Activated T-cell treated with anti-CD3 and anti-CD28 coated beads for 4 hours (primary cell): Measurements from ENCODE around the gene C19orf18.
A peak's percentile ranks its signal among the peaks of the same experiment; 100 is the strongest.
"Not testable (repeated sequence)": the region's sequence is repeated elsewhere in the genome, so short reads cannot be mapped to it uniquely, and the experiment has no call there.

Experiments
- DNase-seq: peaks from one replicate; pipeline ENCODE4 v3.0.0-alpha.2; 2020

The C19orf18 gene

DNA sequence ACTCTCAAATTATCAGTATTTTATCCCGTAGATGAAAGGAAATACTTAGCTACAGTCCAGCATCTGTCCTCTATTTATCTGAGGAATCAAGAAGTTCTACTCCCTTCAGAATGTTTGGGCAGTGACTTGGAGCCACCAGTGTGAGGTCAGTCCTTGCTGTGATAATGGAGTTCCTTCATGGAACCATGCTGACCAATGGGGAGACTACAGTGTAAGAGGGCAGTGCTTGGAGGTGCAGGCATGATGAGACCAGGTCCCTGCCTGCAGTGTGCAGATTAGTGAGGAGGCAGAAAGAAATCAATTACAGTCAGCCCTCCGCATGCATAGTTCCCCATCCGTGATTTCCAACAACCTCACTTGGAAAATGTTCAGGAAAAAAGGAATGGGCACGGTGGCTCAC lies at the start of gene C19orf18:
C19orf18 (minus strand) TSS at position 101 of the 400 bp plus-strand sequence. CDS start 102 bp downstream, outside the sequence.
- DNase-seq = no peak

GRCh38 chr19:58022283-58022660 lies 47.9 kb upstream of the C19orf18 start:
- no peak for DNase-seq

GRCh38 chr19:58021541-58022282 lies 47.4 kb upstream of the C19orf18 start:
- peak; percentile 19 for DNase-seq

DNA sequence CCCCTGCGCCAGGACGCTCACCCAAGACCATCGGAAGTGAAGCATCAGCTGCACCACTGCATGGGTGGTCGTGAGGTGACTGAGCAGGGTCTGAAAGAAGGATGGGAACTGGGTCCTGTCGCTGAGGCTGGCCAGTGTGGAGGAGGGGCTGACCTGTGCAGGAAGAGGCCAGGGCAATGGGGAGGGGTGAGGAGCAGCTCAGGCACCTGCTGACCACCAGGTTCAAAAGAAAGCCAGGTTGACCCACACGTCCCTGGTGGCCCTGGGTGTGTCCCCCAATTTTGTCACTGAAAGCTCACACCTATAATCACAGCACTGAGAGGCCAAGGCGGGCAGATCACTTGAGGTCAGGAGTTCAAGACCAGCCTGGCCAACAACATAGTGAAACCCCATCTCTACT lies 45.8 kb upstream of the C19orf18 start:
- DNase-seq = no peak

DNA sequence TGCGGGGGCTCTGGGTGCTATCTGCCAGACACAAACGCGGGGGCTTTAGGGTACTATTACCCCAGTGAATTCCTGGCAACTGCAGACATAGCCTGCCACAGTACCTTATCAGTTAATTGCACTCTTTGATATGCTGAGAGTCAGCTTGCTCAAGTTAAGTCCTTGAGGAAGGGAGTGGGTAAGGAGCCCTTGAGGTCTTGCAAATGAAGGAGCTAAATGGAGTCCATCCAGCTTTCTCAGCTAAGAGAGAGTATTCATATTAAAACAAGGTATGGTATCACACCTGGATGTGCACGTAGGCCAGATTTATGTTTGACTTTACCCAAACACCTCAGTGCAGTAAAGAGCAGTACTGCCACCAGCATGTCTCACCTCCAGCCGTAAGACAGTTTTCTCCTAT lies 39.8 kb upstream of the C19orf18 start:
- no peak for DNase-seq

DNA sequence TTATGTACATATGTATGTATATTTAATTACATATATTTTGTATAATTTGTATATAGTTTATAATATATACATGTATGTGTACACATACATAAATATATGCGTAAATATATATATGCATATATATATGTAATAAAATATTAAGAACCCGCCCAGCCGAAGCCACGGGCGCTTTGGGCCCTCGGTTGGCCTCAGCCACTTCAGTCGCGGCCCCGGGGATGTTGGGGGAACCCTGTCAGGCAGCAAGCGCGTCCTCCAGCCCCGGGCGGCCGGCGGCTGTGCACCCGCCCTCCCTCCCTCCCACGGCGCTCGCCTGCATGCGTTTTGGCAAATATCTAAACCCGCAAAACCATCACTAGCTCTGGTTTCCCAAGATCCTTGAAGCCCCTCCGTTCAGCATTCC lies 36.2 kb upstream of the C19orf18 start:
- DNase-seq = no peak

- DNase-seq = peak; percentile 29
Measured at GRCh38 chr19:58009666-58010301, 35.5 kb upstream of the C19orf18 start.

- no peak for DNase-seq
Measured at GRCh38 chr19:58009301-58009665, 34.9 kb upstream of the C19orf18 start.

GRCh38 chr19:58008877-58009276 lies 34.5 kb upstream of the C19orf18 start:
- not testable (repeated sequence) for DNase-seq

DNA sequence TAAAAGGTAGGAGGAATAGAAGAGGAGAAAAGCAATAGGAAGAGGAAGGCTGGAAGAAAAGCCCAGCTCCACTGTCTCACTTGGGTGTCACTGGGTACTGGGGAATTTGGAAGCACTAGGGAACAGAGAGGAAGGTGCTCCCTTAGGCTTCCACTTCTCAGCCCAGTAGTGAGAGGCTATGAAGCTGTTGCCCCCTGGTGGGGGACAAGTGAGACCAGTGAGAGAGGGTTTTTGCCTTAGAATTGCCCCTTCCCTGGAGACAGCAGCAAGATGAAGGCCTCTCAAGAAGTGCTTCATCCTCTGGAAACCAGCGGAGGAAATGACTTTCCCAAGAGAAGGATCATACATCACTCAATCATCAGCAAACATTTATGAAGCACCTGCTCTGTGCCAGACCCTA lies 33.0 kb upstream of the C19orf18 start:
- DNase-seq = no peak

DNA sequence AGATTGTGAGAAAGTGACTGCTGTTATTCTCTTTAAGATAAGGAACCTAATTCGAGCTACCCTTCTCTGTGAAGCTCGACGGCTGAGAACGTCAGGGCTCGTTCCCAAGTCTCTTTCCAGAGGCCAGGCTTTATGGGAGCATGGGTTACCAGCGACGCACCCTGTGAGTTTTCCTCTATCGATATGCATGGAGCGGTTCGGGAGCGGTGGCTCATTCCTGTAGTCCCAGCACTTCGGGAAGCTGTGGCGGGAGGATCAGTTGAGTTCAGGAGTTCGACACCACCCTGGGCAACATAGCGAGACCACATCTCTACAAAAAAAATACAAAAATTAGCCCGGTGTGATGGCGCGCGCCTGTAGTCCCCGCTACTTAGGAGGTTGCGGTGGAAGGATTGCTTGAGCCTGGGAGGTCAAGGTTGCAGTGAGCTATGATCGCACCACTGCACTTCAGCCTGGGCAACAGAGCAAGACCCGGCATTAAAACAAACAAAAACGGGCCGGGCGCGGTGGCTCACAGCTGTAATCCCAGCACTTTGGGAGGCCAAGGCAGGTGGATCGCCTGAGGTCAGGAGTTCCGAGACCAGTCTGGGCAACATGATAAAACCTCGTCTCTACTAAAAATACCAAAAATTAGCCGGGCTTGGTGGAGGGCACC lies 29.0 kb upstream of the C19orf18 start:
- DNase-seq = no peak

GRCh38 chr19:58002384-58003173 lies 28.2 kb upstream of the C19orf18 start, which contains the start of gene ZNF606:
Gene ZNF606, minus strand, starts transcription at chr19:58002820. Its CDS starts 1,501 bp downstream, at chr19:58001319.
- DNase-seq = peak; percentile 72

- no peak for DNase-seq
Measured at GRCh38 chr19:58001895-58002369, 27.6 kb upstream of the C19orf18 start.

DNA sequence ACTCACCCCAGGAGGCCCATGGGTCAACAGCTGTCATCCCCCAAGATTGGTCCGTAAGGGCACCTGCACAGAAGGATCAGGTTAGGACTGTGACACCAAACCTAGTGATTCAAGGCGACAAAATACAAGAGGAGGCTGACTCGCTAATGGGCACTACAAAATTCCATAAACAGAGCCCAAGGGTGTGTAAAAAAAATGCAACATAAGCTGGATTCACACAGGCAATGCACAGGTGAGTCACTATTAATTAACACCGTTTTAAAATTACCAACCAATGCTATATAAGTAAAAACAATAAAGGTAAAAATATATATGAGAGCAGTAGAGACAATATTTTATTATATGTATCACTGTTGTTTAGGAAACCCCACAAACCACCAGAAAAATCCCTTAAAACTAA lies 26.3 kb upstream of the C19orf18 start:
- no peak for DNase-seq

- DNase-seq = no peak
Measured at GRCh38 chr19:57992841-57993240, 18.5 kb upstream of the C19orf18 start.

DNA sequence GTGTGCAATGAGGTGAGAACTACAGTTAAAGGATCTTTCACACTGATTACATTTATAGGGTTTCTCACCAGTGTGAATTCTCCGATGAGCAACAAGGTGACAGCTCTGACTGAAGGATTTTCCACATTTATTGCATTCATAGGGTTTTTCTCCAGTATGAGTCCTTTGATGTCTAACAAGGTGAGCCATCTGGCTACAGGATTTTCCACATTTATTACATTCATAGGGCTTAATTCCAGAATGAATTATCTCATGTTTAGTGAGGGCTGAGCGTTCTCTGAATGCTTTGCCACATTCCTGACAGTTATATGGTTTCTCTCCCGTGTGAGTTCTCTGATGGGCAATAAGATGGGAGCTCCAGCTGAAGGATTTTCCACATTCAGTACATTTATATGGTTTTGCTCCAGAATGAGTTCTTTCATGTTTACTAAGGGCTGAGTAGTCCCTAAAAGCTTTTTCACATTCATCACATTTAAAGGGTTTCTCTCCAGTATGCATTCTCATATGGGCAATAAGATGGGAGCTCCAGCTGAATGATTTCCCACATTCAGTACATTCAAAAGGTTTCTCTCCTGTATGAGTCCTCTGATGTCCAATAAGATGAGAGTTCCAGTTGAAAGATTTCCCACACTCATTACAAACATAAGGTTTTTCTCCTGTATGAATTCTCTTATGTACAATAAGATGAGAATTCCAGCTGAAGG lies 4.4 kb upstream of the C19orf18 start:
- no peak for DNase-seq

DNA sequence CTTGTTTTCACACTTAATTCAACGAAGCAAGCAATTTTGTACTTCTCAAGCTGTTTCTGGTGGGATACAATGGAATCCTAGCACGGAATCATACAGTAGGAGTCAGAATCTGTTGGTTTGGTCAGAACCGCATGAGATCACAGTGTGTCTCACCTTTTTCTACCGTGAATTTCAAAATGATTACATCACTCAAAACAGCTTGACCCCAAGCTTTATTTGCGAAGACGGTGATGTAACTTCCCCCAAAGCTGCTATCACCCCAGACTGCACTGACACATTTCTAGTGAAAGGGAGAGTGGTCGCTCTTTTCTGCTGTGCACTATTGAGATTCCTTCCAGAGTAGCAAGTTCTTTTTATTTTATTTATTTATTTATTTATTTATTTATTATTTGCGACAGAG lies 9.6 kb downstream of the C19orf18 start:
- DNase-seq = no peak

DNA sequence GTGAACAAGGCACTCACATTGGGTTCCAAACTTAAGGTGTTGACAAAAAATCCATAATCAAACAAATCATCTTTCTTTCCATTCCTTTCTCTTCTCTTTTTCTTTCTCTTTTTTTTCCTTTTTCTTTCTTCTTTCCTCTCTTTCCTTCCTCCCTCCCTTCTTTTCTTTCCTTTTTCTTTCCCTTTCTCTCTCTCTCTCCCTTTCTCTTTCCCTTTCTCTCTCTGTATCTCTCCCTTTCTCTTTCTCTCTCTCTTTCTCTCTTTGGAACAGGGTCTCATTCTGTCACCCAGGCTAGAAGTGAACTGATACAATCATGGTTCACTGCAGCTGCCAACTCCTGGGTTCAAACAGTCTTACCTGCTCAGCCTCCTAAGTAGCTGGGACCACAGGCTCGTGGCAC lies 12.5 kb downstream of the C19orf18 start:
- DNase-seq = no peak

GRCh38 chr19:57954996-57955395 lies 19.3 kb downstream of the C19orf18 start:
- DNase-seq = no peak

DNA sequence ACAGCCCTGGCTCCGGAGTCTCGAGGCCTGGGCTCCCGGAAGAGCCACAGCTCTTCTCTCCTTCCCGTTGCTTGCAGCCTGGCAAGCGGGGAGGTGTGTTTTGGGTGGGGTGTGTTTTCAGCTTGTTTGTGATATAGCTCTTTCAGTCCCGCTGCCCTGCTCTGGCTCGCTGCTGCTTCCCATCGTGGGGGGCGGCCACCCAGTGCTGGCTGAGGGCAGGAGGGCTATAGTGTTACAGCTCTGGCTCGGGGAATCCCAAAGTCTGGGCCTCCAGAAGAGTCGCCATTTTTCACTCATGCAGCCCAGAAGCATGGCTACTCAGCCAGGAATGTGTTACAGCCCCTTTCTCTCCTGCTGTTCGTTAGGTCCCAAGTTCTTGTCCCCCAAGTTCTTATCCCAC lies 24.6 kb downstream of the C19orf18 start:
- no peak for DNase-seq

GRCh38 chr19:57949296-57949695 lies 25.0 kb downstream of the C19orf18 start:
- no peak for DNase-seq

GRCh38 chr19:57947419-57948134 lies 26.8 kb downstream of the C19orf18 start, which contains the start of gene ZNF256:
Gene ZNF256, minus strand, starts transcription at chr19:57947706. Its CDS starts 232 bp downstream, at chr19:57947474.
- DNase-seq = peak; percentile 79
